OCI-LY1 (cell line): ENCODE results near the gene TUBB1.

Experiments used
- H2AFZ ChIP-seq: fragments of 200-600 bp; sonication (generic), shearing (Covaris generic); 2 replicates; pipeline ENCODE4 v1.6.0; 2014; ENCODE audit warnings: antibody characterized with exemption, mild to moderate bottlenecking, low read length
- H3F3A ChIP-seq: fragments of 200-600 bp; sonication (generic), shearing (Covaris generic); 2 replicates; pipeline ENCODE4 v1.6.0; 2014; ENCODE audit warnings: mild to moderate bottlenecking, antibody characterized with exemption, low read length, moderate library complexity; ENCODE audit not compliant: insufficient read depth
- H3K27ac ChIP-seq: fragments of 200-600 bp; sonication (generic); 2 replicates; pipeline ENCODE4 v1.5.1; 2014; ENCODE audit warnings: low read length, mixed run types, mild to moderate bottlenecking, low read depth; ENCODE audit not compliant: poor library complexity, severe bottlenecking
- H3K27me3 ChIP-seq: fragments of 200-600 bp; sonication (generic); 2 replicates; pipeline ENCODE4 v1.6.0; 2014; ENCODE audit warnings: antibody characterized with exemption, mild to moderate bottlenecking, low read length, moderate library complexity; ENCODE audit not compliant: insufficient read depth
- H3K36me3 ChIP-seq: fragments of 200-600 bp; sonication (generic); 2 replicates; pipeline ENCODE4 v1.6.1; 2014; ENCODE audit warnings: mild to moderate bottlenecking, antibody characterized with exemption, low read length, moderate library complexity, mixed read lengths; ENCODE audit not compliant: insufficient read depth
- H3K4me1 ChIP-seq: fragments of 200-600 bp; sonication (generic); 2 replicates; pipeline ENCODE4 v1.5.1; 2014; ENCODE audit warnings: mild to moderate bottlenecking, low read length, moderate library complexity; ENCODE audit not compliant: insufficient read depth, severe bottlenecking
- H3K4me2 ChIP-seq: fragments of 200-600 bp; sonication (generic), shearing (Covaris generic); 2 replicates; pipeline ENCODE4 v1.6.1; 2014; ENCODE audit warnings: low read length
- H3K4me3 ChIP-seq: fragments of 200-600 bp; sonication (generic); 2 replicates; pipeline ENCODE4 v1.5.1; 2014; ENCODE audit warnings: low read length, low read depth, mild to moderate bottlenecking, mixed read lengths; ENCODE audit not compliant: poor library complexity, severe bottlenecking
- H3K79me2 ChIP-seq: fragments of 200-600 bp; shearing (Covaris generic); 2 replicates; pipeline ENCODE4 v1.6.1; 2016; ENCODE audit warnings: mixed run types, low read length, mixed read lengths; ENCODE audit not compliant: insufficient read depth
- H3K9ac ChIP-seq: fragments of 200-600 bp; sonication (generic), shearing (Covaris generic); 2 replicates; pipeline ENCODE4 v1.6.1; 2014; ENCODE audit warnings: mild to moderate bottlenecking, low read length, mixed read lengths
- H3K9me2 ChIP-seq: fragments of 200-600 bp; sonication (generic), shearing (Covaris generic); 2 replicates; pipeline ENCODE4 v1.6.1; 2014; ENCODE audit warnings: low read depth, mild to moderate bottlenecking, low read length, mixed read lengths
- H3K9me3 ChIP-seq: fragments of 200-600 bp; shearing (Covaris generic); 2 replicates; pipeline ENCODE4 v1.6.1; 2014; ENCODE audit warnings: low read length, mixed read lengths
- H4K20me1 ChIP-seq: fragments of 200-600 bp; sonication (generic), shearing (Covaris generic); 2 replicates; pipeline ENCODE4 v1.6.0; 2016; ENCODE audit warnings: mild to moderate bottlenecking, low read length; ENCODE audit not compliant: insufficient read depth
- EZH2 ChIP-seq: fragments of 200-600 bp; sonication (generic), shearing (Covaris generic); IDR thresholded peaks from 2 replicates; pipeline ENCODE4 v1.8.0; 2017; ENCODE audit warnings: borderline replicate concordance, mixed run types, mild to moderate bottlenecking, antibody characterized with exemption, low read length, moderate library complexity, mixed read lengths
- TF ChIP-seq, protein P1 (sequence below): fragments of 200-600 bp; sonication (generic), shearing (Covaris generic); IDR thresholded peaks from 2 replicates; pipeline ENCODE4 v1.5.1; 2017; ENCODE audit warnings: mild to moderate bottlenecking, antibody characterized with exemption, low read length, moderate library complexity, mixed read lengths

TUBB1 gene

DNA sequence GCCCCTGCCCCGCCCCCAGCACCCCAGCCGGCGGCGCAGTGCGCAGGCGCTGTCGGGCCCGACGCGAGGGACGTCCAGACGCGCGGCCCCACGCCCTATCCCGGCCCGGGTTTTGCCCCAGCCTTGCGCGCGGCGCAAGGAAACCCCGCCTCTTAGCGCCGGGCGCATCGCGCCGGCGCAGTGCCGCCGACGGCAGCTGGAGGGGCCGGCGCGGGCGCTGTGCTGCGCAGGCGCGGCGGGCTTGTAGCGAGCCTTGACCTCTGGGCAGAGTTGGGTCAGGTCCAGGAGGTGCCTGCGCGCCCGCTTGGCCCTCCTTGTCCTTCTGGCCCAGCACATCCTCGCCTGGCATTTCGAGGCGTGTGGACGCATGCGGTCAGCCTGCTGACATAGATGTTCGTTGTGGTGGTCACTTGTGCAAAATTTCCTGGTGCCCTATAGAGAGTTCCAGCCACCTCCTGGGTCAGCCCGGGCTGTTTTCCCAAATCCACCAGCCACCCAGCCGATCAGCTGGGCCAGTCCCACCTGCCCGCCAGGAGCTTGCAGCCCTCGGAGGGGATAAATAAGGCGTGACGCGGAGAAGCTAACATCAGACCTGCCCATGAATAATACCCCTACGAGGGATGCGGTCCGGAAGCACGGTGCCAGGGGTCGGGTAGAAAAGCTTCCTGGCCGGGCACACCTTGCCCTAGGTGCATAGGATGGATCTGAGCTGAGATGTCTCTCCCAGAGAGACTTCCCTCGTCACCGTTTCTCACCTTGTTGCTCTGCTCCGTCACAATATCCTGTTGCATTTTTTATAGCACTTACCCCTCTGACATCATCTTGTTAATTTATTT lies 23.8 kb downstream of the TUBB1 start:
- Histone ChIP-seq H3K79me2 (peaks cover 44% of the 10 kb centered on the region), H3K9ac (peak overlapping the region; percentile 87), H3K9me3 (no peaks in the 10 kb centered on the region), H3K4me1 (peaks cover 48% of the 10 kb centered on the region), H2AFZ (no peak overlapping the region), H3F3A (no peaks in the 10 kb centered on the region), H3K27me3 (no peaks in the 10 kb centered on the region), H3K4me3 (peak overlapping the region; percentile 86), H3K36me3 (peaks cover 28% of the 10 kb centered on the region), H3K9me2 (no peaks in the 10 kb centered on the region), H4K20me1 (no peaks in the 10 kb centered on the region), H3K4me2 (peak overlapping the region; percentile 96), H3K27ac (no peak overlapping the region)
- TF ChIP-seq, protein P1, sequence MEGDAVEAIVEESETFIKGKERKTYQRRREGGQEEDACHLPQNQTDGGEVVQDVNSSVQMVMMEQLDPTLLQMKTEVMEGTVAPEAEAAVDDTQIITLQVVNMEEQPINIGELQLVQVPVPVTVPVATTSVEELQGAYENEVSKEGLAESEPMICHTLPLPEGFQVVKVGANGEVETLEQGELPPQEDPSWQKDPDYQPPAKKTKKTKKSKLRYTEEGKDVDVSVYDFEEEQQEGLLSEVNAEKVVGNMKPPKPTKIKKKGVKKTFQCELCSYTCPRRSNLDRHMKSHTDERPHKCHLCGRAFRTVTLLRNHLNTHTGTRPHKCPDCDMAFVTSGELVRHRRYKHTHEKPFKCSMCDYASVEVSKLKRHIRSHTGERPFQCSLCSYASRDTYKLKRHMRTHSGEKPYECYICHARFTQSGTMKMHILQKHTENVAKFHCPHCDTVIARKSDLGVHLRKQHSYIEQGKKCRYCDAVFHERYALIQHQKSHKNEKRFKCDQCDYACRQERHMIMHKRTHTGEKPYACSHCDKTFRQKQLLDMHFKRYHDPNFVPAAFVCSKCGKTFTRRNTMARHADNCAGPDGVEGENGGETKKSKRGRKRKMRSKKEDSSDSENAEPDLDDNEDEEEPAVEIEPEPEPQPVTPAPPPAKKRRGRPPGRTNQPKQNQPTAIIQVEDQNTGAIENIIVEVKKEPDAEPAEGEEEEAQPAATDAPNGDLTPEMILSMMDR = no peak
- TF ChIP-seq EZH2 = no peak

DNA sequence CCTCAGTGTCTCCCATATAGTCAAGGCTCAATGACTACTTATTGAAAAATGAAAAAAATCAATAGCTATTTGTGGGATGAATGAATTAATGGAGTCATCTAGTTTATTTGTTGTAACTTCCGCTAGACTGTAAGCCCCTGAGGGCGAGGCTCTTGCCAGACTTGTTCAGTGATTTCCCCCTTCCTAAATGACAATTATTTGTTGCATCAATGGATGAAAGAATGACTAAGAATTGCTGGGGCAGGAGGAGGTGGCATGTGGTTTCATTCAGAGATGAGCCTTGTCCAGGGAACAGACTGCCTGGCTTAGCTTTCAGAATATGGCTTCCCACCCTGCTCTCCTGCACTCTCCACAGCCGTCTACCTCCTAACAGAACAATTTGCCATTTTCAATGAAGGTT lies 24.5 kb downstream of the TUBB1 start:
- Histone ChIP-seq H2AFZ (no peak overlapping the region), H3K27me3 (no peaks in the 10 kb centered on the region), H3K36me3 (peaks cover 22% of the 10 kb centered on the region), H4K20me1 (no peaks in the 10 kb centered on the region), H3K27ac (no peak overlapping the region), H3K79me2 (peaks cover 37% of the 10 kb centered on the region), H3K4me2 (peak overlapping the region; percentile 96), H3K9me2 (no peaks in the 10 kb centered on the region), H3F3A (no peaks in the 10 kb centered on the region), H3K4me3 (peak overlapping the region; percentile 86), H3K9me3 (no peaks in the 10 kb centered on the region), H3K4me1 (peaks cover 47% of the 10 kb centered on the region), H3K9ac (peak overlapping the region; percentile 87)
- TF ChIP-seq, protein P1 = no peak

DNA sequence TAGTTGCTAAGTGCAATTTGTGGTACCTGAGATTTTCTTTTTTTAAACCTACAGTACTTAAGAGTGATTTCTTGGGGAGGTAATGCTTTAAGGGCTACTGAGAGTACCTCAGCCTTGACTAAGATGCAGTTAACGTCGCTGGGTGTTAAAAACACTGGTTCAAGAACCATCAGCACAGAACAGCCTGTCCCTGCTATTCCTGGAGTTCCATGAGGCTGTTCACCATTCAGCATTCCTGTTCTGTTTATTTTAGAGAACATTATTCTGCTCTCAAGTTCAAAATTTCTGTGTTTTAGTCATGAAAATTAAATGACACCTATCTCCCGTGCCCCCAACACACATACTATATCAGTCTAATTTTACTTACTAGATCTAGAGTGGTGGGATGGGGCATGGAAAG lies 25.1 kb downstream of the TUBB1 start:
- Histone ChIP-seq H3K9me2 (no peaks in the 10 kb centered on the region), H3K4me1 (peaks cover 41% of the 10 kb centered on the region), H2AFZ (no peak overlapping the region), H3K9ac (no peak overlapping the region), H3K9me3 (no peaks in the 10 kb centered on the region), H4K20me1 (no peaks in the 10 kb centered on the region), H3K27ac (no peak overlapping the region), H3K4me3 (no peak overlapping the region), H3F3A (no peaks in the 10 kb centered on the region), H3K27me3 (no peaks in the 10 kb centered on the region), H3K79me2 (peaks cover 31% of the 10 kb centered on the region), H3K36me3 (peaks cover 18% of the 10 kb centered on the region), H3K4me2 (no peak overlapping the region)
- TF ChIP-seq, protein P1 = no peak
- TF ChIP-seq EZH2 = no peak
